Activated naive CD8-positive, alpha-beta T cell treated with anti-CD3 and anti-CD28 coated beads, Interleukin-2, amount 50 U/mL, for 16 hours (primary cell): ENCODE measurements around the gene KCNK4.

ENCODE experiments used
- DNase-seq: peaks from one replicate; pipeline ENCODE4 v3.0.0-alpha.2; 2020; ENCODE audit warnings: low read depth, low spot score

Gene KCNK4

GRCh38 chr11:64253481-64253880 lies 37.6 kb upstream of the KCNK4 start:
- DNase-seq = no peak

- DNase-seq = no peak
Measured at GRCh38 chr11:64254326-64254725, 36.8 kb upstream of the KCNK4 start.

- DNase-seq = no peak
Measured at GRCh38 chr11:64255135-64256128, 35.7 kb upstream of the KCNK4 start.

- no peak for DNase-seq
Measured at GRCh38 chr11:64256300-64256699, 34.8 kb upstream of the KCNK4 start.

- DNase-seq = no peak
Measured at GRCh38 chr11:64258356-64258755, 32.7 kb upstream of the KCNK4 start.

GRCh38 chr11:64258946-64259532 lies 32.1 kb upstream of the KCNK4 start:
- DNase-seq = no peak

- DNase-seq = no peak
Measured at GRCh38 chr11:64259533-64260067, 31.5 kb upstream of the KCNK4 start.

GRCh38 chr11:64260147-64260708 lies 30.9 kb upstream of the KCNK4 start:
- DNase-seq = no peak

- DNase-seq = no peak
Measured at GRCh38 chr11:64261556-64262080, 29.5 kb upstream of the KCNK4 start.

GRCh38 chr11:64262271-64263002 lies 28.7 kb upstream of the KCNK4 start:
- DNase-seq = no peak

GRCh38 chr11:64263021-64263946 lies 27.8 kb upstream of the KCNK4 start:
- no peak for DNase-seq

GRCh38 chr11:64263947-64264317 lies 27.2 kb upstream of the KCNK4 start:
- no peak for DNase-seq

- no peak for DNase-seq
Measured at GRCh38 chr11:64264371-64264852, 26.7 kb upstream of the KCNK4 start.

GRCh38 chr11:64265176-64266160 lies 25.6 kb upstream of the KCNK4 start:
- DNase-seq = no peak

- DNase-seq = no peak
Measured at GRCh38 chr11:64266339-64266738, 24.8 kb upstream of the KCNK4 start.

GRCh38 chr11:64267207-64267945 lies 23.7 kb upstream of the KCNK4 start:
- no peak for DNase-seq

- DNase-seq = no peak
Measured at GRCh38 chr11:64268025-64268892, 22.8 kb upstream of the KCNK4 start.
